H1 (cell line): ENCODE measurements around the gene SLC39A11. TPM values are rescaled to one million over a fixed set of nuclear protein-coding genes. Genes with fewer than 3 reads are reported as not detected.

ENCODE experiments used
- CTCF ChIA-PET: fragments of 300-600 bp; sonication (Branson Sonifier 250); formaldehyde crosslinking; loops from one replicate; lab custom pipeline; 2021; ENCODE audit not compliant: partially characterized antibody; lab: Charles Lee
- POLR2A ChIA-PET: fragments of 300-600 bp; sonication (Branson Sonifier 250); formaldehyde crosslinking; loops from one replicate; lab custom pipeline; 2021; ENCODE audit warnings: inconsistent platforms; ENCODE audit not compliant: partially characterized antibody; lab: Charles Lee
- DNase-seq, 2 experiments: peaks; one replicate each; pipeline versions ENCODE4 v3.0.0 to v3.0.0-alpha.2; 2010 to 2022; ENCODE audit warnings: low spot score in 2 of 2, low read depth in 1 of 2, mixed read lengths in 1 of 2
- FAIRE-seq: peaks from 2 replicates; lab custom pipeline; 2011; peaks lifted over from hg19 to GRCh38; lab: Jason Lieb, UNC
- H2AFZ ChIP-seq: 2 replicates; pipeline ENCODE4 v1.8.1; 2012; ENCODE audit warnings: low read length, inconsistent platforms
- H2AK5ac ChIP-seq: 2 replicates; pipeline ENCODE4 v1.6.1; 2013; ENCODE audit warnings: low read depth, low read length
- H2BK120ac ChIP-seq: replicated peaks from 2 replicates; pipeline ENCODE3; 2013; ENCODE audit warnings: low read depth, low read length, inconsistent platforms
- H2BK12ac ChIP-seq: 2 replicates; pipeline ENCODE4 v1.6.1; 2013; ENCODE audit warnings: low read depth, low read length
- H2BK15ac ChIP-seq: 2 replicates; pipeline ENCODE4 v1.6.1; 2013; ENCODE audit warnings: low read length
- H2BK20ac ChIP-seq: 2 replicates; pipeline ENCODE4 v1.6.1; 2013; ENCODE audit warnings: low read length
- H2BK5ac ChIP-seq: 2 replicates; pipeline ENCODE4 v1.6.1; 2013; ENCODE audit warnings: low read depth, low read length
- H3K14ac ChIP-seq: 2 replicates; pipeline ENCODE4 v1.6.1; 2013; ENCODE audit warnings: inconsistent platforms; ENCODE audit not compliant: insufficient read length
- H3K18ac ChIP-seq: 2 replicates; pipeline ENCODE4 v1.6.1; 2013; ENCODE audit warnings: low read length; ENCODE audit errors: extremely low read depth
- H3K23ac ChIP-seq: 2 replicates; pipeline ENCODE4 v1.6.1; 2013; ENCODE audit warnings: inconsistent platforms; ENCODE audit not compliant: insufficient read length
- H3K23me2 ChIP-seq: 2 replicates; pipeline ENCODE4 v1.6.1; 2013; ENCODE audit warnings: low read depth, low read length
- H3K27ac ChIP-seq: 2 replicates; pipeline ENCODE4 v1.6.1; 2011; ENCODE audit warnings: low read depth, low read length, inconsistent platforms
- H3K27me3 ChIP-seq, 4 experiments: replicated peaks in 1 of 4; 1 replicate in 1 of 4; 2 replicates in 3 of 4; pipeline versions ENCODE4 v1.6.1 to v1.8.1; 2011 to 2013; ENCODE audit warnings: low read length in 3 of 4, mild to moderate bottlenecking in 3 of 4, inconsistent platforms in 2 of 4, mixed read lengths in 2 of 4, moderate library complexity in 1 of 4; ENCODE audit not compliant: control insufficient read depth in 3 of 4, insufficient read depth in 3 of 4; ENCODE audit errors: extremely low read depth in 1 of 4
- H3K36me3 ChIP-seq, 4 experiments: 2 replicates each; pipeline versions ENCODE4 v1.6.1 to v1.8.1; 2011 to 2013; ENCODE audit warnings: mild to moderate bottlenecking in 4 of 4, low read length in 3 of 4, moderate library complexity in 2 of 4, control low read depth in 1 of 4, inconsistent platforms in 1 of 4; ENCODE audit not compliant: insufficient read depth in 4 of 4, control insufficient read depth in 2 of 4
- H3K4ac ChIP-seq: replicated peaks from 2 replicates; pipeline ENCODE3; 2013; ENCODE audit warnings: low read length, low read depth, mixed read lengths, inconsistent platforms; ENCODE audit not compliant: insufficient read length
- H3K4me1 ChIP-seq, 4 experiments: replicated peaks in 1 of 4; 1 replicate in 1 of 4; 2 replicates in 3 of 4; pipeline versions ENCODE4 v1.6.1 to v1.8.1; 2011 to 2013; ENCODE audit warnings: low read length in 3 of 4, inconsistent platforms in 2 of 4, mixed read lengths in 1 of 4; ENCODE audit not compliant: insufficient read depth in 4 of 4, control insufficient read depth in 3 of 4
- H3K4me2 ChIP-seq, 2 experiments: 2 replicates each; pipeline versions ENCODE4 v1.6.1 to v1.8.1; 2011 to 2013; ENCODE audit warnings: low read depth in 2 of 2, low read length in 2 of 2, control low read depth in 1 of 2, inconsistent platforms in 1 of 2, mild to moderate bottlenecking in 1 of 2; ENCODE audit not compliant: insufficient read depth in 1 of 2
- H3K4me3 ChIP-seq, 4 experiments: fragments of 200-600, 300-600 bp in 1 of 4; sonication (generic), shearing (Covaris generic), sonication (Bioruptor Twin) in 1 of 4; 2 replicates each; pipeline versions ENCODE4 v1.5.1 to v1.8.1; 2011 to 2016; ENCODE audit warnings: low read length in 4 of 4, low read depth in 3 of 4, control low read depth in 2 of 4, inconsistent platforms in 2 of 4, mild to moderate bottlenecking in 2 of 4, mixed read lengths in 1 of 4, moderate library complexity in 1 of 4; ENCODE audit not compliant: insufficient read depth in 2 of 4; ENCODE audit errors: extremely low read depth in 1 of 4
- H3K56ac ChIP-seq: replicated peaks from 2 replicates; pipeline ENCODE3; 2013; ENCODE audit warnings: low read depth, mild to moderate bottlenecking, mixed read lengths, low read length, inconsistent platforms; ENCODE audit not compliant: insufficient read length
- H3K79me1 ChIP-seq: 2 replicates; pipeline ENCODE4 v1.6.1; 2013; ENCODE audit warnings: low read depth, low read length, control low read depth
- H3K79me2 ChIP-seq, 2 experiments: 2 replicates each; pipeline versions ENCODE4 v1.6.1 to v1.8.1; 2012 to 2013; ENCODE audit warnings: low read length in 2 of 2, mild to moderate bottlenecking in 2 of 2, inconsistent platforms in 1 of 2; ENCODE audit not compliant: insufficient read depth in 2 of 2, control insufficient read depth in 1 of 2
- H3K9ac ChIP-seq, 4 experiments: replicated peaks in 1 of 4; 1 replicate in 1 of 4; 2 replicates in 3 of 4; pipeline versions ENCODE4 v1.6.1 to v1.8.1; 2011 to 2013; ENCODE audit warnings: low read depth in 3 of 4, low read length in 3 of 4, control low read depth in 2 of 4, mild to moderate bottlenecking in 2 of 4, moderate library complexity in 2 of 4, inconsistent platforms in 1 of 4; ENCODE audit errors: extremely low read depth in 1 of 4
- H3K9me3 ChIP-seq, 2 experiments: 2 replicates each; pipeline versions ENCODE4 v1.6.1 to v1.8.1; 2012 to 2013; ENCODE audit warnings: mild to moderate bottlenecking in 2 of 2, moderate library complexity in 2 of 2, control low read depth in 1 of 2, inconsistent platforms in 1 of 2, low read depth in 1 of 2, low read length in 1 of 2, mixed read lengths in 1 of 2; ENCODE audit not compliant: insufficient read depth in 2 of 2
- H4K20me1 ChIP-seq, 2 experiments: replicated peaks in 1 of 2; 2 replicates each; pipeline versions ENCODE3 to v1.8.1; 2011 to 2013; ENCODE audit warnings: inconsistent platforms in 2 of 2, low read length in 2 of 2, mild to moderate bottlenecking in 1 of 2; ENCODE audit not compliant: insufficient read depth in 2 of 2, control insufficient read depth in 1 of 2
- H4K5ac ChIP-seq: 2 replicates; pipeline ENCODE4 v1.6.1; 2013; ENCODE audit warnings: low read length, low read depth, mixed read lengths, inconsistent platforms; ENCODE audit not compliant: insufficient read length
- H4K8ac ChIP-seq: 2 replicates; pipeline ENCODE4 v1.8.0; 2013; ENCODE audit warnings: mild to moderate bottlenecking, moderate library complexity, low read length, inconsistent platforms; ENCODE audit not compliant: insufficient read depth; ENCODE audit errors: extremely low read depth
- H4K91ac ChIP-seq: replicated peaks from 2 replicates; pipeline ENCODE3; 2013; ENCODE audit warnings: low read length, mixed read lengths, inconsistent platforms; ENCODE audit not compliant: insufficient read length
- POLR2A ChIP-seq, 2 experiments: IDR thresholded peaks; 1 replicate in 1 of 2; 2 replicates in 1 of 2; pipeline ENCODE4 v1.6.1; 2011; ENCODE audit warnings: low read depth in 2 of 2, low read length in 2 of 2, mild to moderate bottlenecking in 2 of 2; ENCODE audit errors: control extremely low read depth in 1 of 2
- WGBS, 2 experiments: shearing (Covaris generic) in 1 of 2; methylation state at CpG; one replicate each; pipeline versions ENCODE4 v1.1.6 to v1.1.7; 2013 to 2015; ENCODE audit warnings: low lambda C conversion rate in 2 of 2, mixed read lengths in 2 of 2, inconsistent platforms in 1 of 2, low coverage in 1 of 2, missing lambda C conversion rate in 1 of 2; ENCODE audit not compliant: insufficient replicate concordance in 2 of 2, insufficient coverage in 1 of 2, insufficient read length in 1 of 2; ENCODE audit errors: extremely low coverage in 1 of 2, missing lambda C conversion rate in 1 of 2; 5-methylcytosine and 5-hydroxymethylcytosine counted together
- polyA plus RNA-seq, 7 experiments: library from polyadenylated mRNA; depleted of rRNA in 3 of 7; stranded (reverse) in 5 of 7; unstranded in 2 of 7; fragments of >200 nt in 5 of 7; fragments of 200-250 nt in 2 of 7; gene quantifications; 1 replicate in 5 of 7; 2 replicates in 1 of 7; 4 replicates in 1 of 7; pipeline versions ENCODE4 v1.2.1 to v1.2.3, GENCODE V29; 2011 to 2013; ENCODE audit warnings: missing spikeins in 2 of 7, mixed read lengths in 2 of 7
- total RNA-seq: library from RNA; stranded (reverse); fragmentation: NEBNext Ultra II Directional; extraction: Animal tissue kit (Norgen Biotek cat#: 25700); gene quantifications from 2 replicates; pipeline ENCODE4 v1.2.1, GENCODE V29; 2021

SLC39A11 gene
- total and polyA plus RNA-seq, 2 of the 8 experiments (the other 6 are each of a cell fraction or from before 2014, with no cell fraction given): 12.2 to 19.6 TPM

DNA sequence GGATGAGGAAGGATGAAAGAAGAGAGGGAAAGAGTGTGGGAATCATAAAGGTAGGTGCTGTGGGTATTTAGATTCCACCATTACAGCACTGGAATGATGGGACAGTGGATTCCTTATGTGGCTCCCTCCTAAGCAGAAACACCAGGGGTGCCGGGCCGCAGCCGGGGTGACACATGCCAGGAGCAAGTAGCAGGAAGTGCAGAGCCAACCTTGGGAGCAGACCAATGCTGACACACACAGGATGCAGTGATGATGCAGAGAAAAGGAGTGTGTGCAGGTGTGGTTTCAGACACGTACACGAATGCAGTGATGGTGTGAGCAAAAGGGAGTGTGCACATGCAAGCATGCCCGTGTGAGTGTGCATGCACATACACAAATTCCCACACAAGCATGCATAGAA lies 338.0 kb downstream of the SLC39A11 start:
- Histone ChIP-seq H3K27ac (no peak overlapping the region), H3K4me3 (no peak overlapping the region), H3K79me2 (no peaks in the 10 kb centered on the region), H3K56ac (no peak overlapping the region), H3K9ac (no peak overlapping the region), H3K4ac (no peak overlapping the region), H2BK12ac (no peak overlapping the region), H4K20me1 (no peaks in the 10 kb centered on the region), H3K79me1 (no peaks in the 10 kb centered on the region), H2BK5ac (no peak overlapping the region), H4K91ac (no peak overlapping the region), H3K27me3 (no peaks in the 10 kb centered on the region), H2BK20ac (no peak overlapping the region), H3K23ac (peak overlapping the region; percentile 83), H2BK15ac (no peak overlapping the region), H3K14ac (no peak overlapping the region), H3K23me2 (no peaks in the 10 kb centered on the region), H4K5ac (no peak overlapping the region), H3K4me1 (no peaks in the 10 kb centered on the region), H4K8ac (no peak overlapping the region; the same call in 1 of the 2 replicates), H2BK120ac (no peak overlapping the region), H3K36me3 (no peaks in the 10 kb centered on the region), H3K18ac (no peak overlapping the region), H3K9me3 (peaks cover 0 to 2% of the 10 kb centered on the region in 2 experiments; a peak in 1 of 4 replicates), H3K4me2 (no peak overlapping the region), H2AFZ (no peak overlapping the region), H2AK5ac (no peak overlapping the region)
- 93% methylated on average over 6 of the region's 6 CpGs; no CpG with 5 or more reads in 1 of the 2 experiments for WGBS, 2 experiments
- no peak for FAIRE-seq
- ChIA-PET POLR2A (no interaction called here), CTCF (no interaction called here)
- DNase-seq: no peak
- TF ChIP-seq POLR2A (IDR thresholded peaks at IDR 0.05; ENCODE audit: control extremely low read depth in 1 of 2, low read depth in 2 of 2, low read length in 2 of 2): no peak
